ENCODE measurements around the gene PANK1.

Gene PANK1

DNA sequence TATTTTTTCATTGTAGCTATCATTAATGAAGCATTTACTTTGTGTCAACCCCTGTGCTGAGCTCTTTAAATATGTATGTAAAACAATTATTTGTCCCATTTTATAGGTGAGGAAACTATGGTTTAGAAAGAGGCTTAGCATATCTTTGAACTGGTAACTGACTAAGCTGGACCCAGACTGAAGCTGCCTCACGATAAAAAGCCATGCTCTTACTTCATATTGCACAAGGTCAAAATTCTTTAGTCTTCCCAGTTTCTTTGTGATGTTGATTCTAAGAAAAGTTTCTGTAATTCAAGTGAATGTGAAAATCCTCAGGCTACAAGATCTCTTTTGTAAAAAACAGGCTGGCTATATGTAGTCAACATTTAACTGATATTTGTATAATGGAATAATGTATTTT lies 63.0 kb downstream of the PANK1 start:
- Mint-ChIP-seq H3K4me3 (no peak overlapping the region), H3K36me3 (ENCODE audit: low read depth) (no peaks in the 10 kb centered on the region), H3K27me3 (no peaks in the 10 kb centered on the region), H3K4me1 (ENCODE audit: low read depth) (no peaks in the 10 kb centered on the region), H3K27ac (no peak overlapping the region), H3K9me3 (no peaks in the 10 kb centered on the region)

- H3K36me3 Mint-ChIP-seq (ENCODE audit: low read depth), result no peaks in the 10 kb centered on the region
- no peak overlapping the region for H3K27ac Mint-ChIP-seq
- H3K4me3 Mint-ChIP-seq, result no peak overlapping the region
- no peaks in the 10 kb centered on the region for H3K9me3 Mint-ChIP-seq
- H3K4me1 Mint-ChIP-seq (ENCODE audit: low read depth), result no peaks in the 10 kb centered on the region
- H3K27me3 Mint-ChIP-seq, result no peaks in the 10 kb centered on the region
Measured at GRCh38 chr10:89580243-89580642, 64.8 kb downstream of the PANK1 start.

DNA sequence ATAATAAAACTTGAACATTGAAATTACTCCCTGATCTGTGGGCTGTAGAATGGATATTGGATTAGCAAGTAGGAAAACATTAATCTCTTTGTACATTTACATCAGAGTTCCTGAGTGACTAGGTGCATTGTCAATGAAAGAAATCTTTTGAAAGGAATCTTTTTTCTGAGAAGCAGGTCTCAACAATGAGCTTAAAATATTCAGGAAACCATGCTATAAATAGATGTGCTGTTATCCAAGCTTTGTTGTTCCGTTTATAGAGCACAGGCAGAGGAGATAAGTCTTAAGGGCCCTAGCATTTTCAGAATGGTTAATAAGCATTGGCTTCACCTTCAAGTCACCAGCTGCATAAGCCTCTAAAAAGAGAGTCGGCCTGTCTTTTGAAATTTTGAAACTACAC lies 68.3 kb downstream of the PANK1 start:
- Mint-ChIP-seq H3K4me1 (ENCODE audit: low read depth) (no peaks in the 10 kb centered on the region), H3K27ac (no peak overlapping the region), H3K4me3 (no peak overlapping the region), H3K9me3 (no peaks in the 10 kb centered on the region), H3K27me3 (no peaks in the 10 kb centered on the region), H3K36me3 (ENCODE audit: low read depth) (no peaks in the 10 kb centered on the region)

DNA sequence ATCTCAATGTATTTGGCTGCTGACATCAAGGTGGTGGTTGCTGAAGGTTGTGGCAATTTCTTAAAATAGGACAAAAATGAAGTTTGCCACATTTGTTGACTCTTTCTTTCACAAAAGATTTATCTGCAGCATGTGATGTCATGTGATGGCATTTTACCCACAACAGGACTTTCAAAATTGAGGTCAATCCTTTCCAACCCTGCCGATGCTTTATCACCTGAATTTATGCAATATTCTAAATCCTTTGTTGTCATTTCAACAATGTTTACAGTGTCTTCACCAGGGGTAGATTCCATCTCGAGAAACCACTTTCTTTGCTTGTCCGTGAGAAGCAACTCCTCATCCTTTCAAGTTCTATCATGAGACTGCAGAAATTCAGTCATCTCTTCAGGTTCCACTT lies 69.0 kb downstream of the PANK1 start:
- Mint-ChIP-seq H3K36me3 (ENCODE audit: low read depth) (no peaks in the 10 kb centered on the region), H3K4me1 (ENCODE audit: low read depth) (no peaks in the 10 kb centered on the region), H3K27ac (no peak overlapping the region), H3K27me3 (no peaks in the 10 kb centered on the region), H3K4me3 (no peak overlapping the region), H3K9me3 (no peaks in the 10 kb centered on the region)

DNA sequence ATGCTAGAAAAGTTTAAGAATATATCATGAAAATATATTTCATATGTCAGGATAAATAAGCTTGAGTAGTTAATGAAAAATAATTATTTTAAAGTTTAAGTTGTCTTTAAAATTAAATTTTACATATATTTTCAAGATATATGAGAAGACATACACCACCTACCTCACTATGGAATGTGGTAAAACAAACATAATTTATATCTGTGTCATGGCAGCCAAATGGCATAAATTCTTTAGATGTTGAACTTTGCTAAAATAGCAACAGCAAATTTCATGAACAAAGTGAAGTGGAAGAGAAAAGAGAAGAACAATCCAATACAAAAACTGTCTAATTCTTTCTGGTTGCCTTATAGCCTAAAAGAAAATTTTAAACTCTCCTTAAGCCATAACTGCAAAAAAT lies 70.0 kb downstream of the PANK1 start:
- Mint-ChIP-seq H3K36me3 (ENCODE audit: low read depth) (no peaks in the 10 kb centered on the region), H3K27ac (no peak overlapping the region), H3K27me3 (no peaks in the 10 kb centered on the region), H3K4me1 (ENCODE audit: low read depth) (no peaks in the 10 kb centered on the region), H3K4me3 (no peak overlapping the region), H3K9me3 (no peaks in the 10 kb centered on the region)

DNA sequence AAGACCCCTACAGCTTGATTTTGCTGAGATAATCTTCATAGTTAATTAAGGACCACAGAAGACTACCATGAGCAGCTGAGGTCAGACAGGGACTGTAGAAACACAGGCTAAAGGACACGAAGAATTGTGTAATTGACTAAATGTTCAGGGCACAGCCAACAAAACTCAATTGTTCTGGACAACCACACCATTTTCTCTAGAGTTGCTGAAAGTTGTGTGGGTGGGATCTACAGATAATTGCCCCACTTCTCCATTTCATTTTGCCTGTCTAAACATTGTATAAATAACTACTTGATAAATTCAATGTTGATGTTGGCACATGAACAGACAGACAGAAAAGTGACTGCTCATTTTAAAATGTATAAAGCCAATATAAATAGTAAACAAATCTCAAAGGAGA lies 70.7 kb downstream of the PANK1 start:
- no peak overlapping the region for H3K4me3 Mint-ChIP-seq
- H3K36me3 Mint-ChIP-seq (ENCODE audit: low read depth), result no peaks in the 10 kb centered on the region
- no peak overlapping the region for H3K27ac Mint-ChIP-seq
- H3K27me3 Mint-ChIP-seq, result no peaks in the 10 kb centered on the region
- no peaks in the 10 kb centered on the region for H3K9me3 Mint-ChIP-seq
- H3K4me1 Mint-ChIP-seq (ENCODE audit: low read depth), result no peaks in the 10 kb centered on the region

- H3K9me3 Mint-ChIP-seq, result no peaks in the 10 kb centered on the region
- no peaks in the 10 kb centered on the region for H3K36me3 Mint-ChIP-seq (ENCODE audit: low read depth)
- no peak overlapping the region for H3K27ac Mint-ChIP-seq
- no peak overlapping the region for H3K4me3 Mint-ChIP-seq
- no peaks in the 10 kb centered on the region for H3K4me1 Mint-ChIP-seq (ENCODE audit: low read depth)
- H3K27me3 Mint-ChIP-seq, result peaks cover 12% of the 10 kb centered on the region
Measured at GRCh38 chr10:89567576-89568245, 77.3 kb downstream of the PANK1 start.

- Mint-ChIP-seq H3K36me3 (ENCODE audit: low read depth) (no peaks in the 10 kb centered on the region), H3K27ac (no peak overlapping the region), H3K4me3 (no peak overlapping the region), H3K27me3 (peaks cover 12% of the 10 kb centered on the region), H3K9me3 (no peaks in the 10 kb centered on the region), H3K4me1 (ENCODE audit: low read depth) (no peaks in the 10 kb centered on the region)
Measured at GRCh38 chr10:89566992-89567391, 78.0 kb downstream of the PANK1 start.

DNA sequence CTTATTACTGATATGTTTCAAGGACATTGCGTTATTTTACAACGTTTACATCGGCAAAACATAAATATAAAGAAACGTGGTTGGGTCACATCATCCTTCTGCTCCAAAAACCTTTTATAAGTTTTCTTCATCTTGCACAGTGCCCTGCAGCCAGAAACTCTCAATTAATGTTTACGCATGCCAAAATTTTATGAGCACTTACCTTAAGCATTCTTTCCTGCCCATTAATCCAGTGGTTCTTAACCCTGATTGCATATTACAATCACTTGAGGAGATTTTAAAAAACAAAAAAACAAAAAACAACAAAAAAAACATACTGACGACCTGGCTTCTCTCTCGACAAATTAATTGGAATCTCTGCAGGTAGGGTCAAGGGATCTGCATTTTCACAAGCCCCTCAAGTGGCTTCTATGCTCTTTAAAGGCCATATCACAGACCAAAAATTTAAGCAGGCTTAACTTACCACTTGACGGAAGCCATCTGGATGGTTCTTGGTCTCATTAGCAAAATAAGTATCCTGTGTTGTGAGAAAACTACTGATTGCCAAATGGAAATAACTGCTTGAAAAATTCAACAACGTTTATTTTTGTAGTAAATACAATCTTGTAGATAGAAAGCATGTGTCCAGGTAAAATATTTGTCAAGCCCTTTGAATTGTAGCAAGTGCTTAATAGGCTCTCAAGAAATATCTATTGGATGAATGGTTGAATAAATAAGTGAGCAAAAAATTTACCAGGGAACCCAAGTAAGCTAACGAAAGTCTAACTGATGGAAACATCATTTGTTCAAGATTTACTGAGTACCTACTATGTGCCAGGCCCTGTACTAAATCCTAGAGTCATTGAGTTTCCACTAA lies 78.7 kb downstream of the PANK1 start:
- peaks cover 12% of the 10 kb centered on the region for H3K27me3 Mint-ChIP-seq
- no peaks in the 10 kb centered on the region for H3K9me3 Mint-ChIP-seq
- no peak overlapping the region for H3K27ac Mint-ChIP-seq
- no peak overlapping the region for H3K4me3 Mint-ChIP-seq
- no peaks in the 10 kb centered on the region for H3K4me1 Mint-ChIP-seq (ENCODE audit: low read depth)
- H3K36me3 Mint-ChIP-seq (ENCODE audit: low read depth), result no peaks in the 10 kb centered on the region

DNA sequence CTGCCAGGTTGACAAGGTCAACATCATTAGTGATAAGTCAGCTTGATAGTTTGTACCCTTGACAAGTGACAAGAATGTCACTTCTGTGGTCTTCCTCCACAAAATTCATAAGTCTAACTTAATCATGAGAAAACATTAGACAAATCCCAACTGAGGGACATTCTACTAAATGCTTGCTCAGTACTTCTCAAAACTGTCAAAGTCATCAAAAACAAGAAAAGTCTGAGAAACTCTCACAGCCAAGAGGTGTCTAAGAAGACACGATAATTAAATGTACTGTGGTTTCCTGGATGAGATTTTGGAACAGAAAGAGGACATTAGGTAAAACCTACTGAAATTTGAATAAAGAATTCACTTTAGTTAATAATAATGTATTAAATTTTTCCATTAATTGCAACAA lies 79.9 kb downstream of the PANK1 start:
- peaks cover 12% of the 10 kb centered on the region for H3K27me3 Mint-ChIP-seq
- no peaks in the 10 kb centered on the region for H3K36me3 Mint-ChIP-seq (ENCODE audit: low read depth)
- no peaks in the 10 kb centered on the region for H3K4me1 Mint-ChIP-seq (ENCODE audit: low read depth)
- no peak overlapping the region for H3K27ac Mint-ChIP-seq
- H3K4me3 Mint-ChIP-seq, result no peak overlapping the region
- no peaks in the 10 kb centered on the region for H3K9me3 Mint-ChIP-seq

GRCh38 chr10:89563861-89564478 lies 81.1 kb downstream of the PANK1 start:
- Mint-ChIP-seq H3K4me3 (no peak overlapping the region), H3K36me3 (ENCODE audit: low read depth) (no peaks in the 10 kb centered on the region), H3K4me1 (ENCODE audit: low read depth) (no peaks in the 10 kb centered on the region), H3K27me3 (peaks cover 12% of the 10 kb centered on the region), H3K9me3 (no peaks in the 10 kb centered on the region), H3K27ac (no peak overlapping the region)

DNA sequence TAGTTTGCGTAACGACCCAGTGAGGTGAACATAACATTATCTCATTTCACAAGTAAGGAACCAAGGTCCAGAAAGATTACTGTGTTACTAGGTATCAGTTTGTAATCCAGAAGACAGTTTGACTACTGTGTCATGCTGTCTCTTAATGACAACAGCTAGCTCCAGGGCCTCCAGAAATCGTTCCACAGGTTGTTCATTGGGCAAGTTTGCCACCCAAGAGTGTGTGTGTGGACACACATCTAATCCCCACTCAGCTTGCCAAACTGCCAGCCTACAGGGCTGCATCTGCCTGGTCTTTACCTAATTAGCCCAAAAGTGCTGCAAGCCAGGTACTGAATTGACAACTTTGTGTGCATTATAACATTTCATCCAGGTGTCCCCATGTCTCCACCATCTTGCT lies 81.7 kb downstream of the PANK1 start:
- Mint-ChIP-seq H3K4me3 (no peak overlapping the region), H3K27ac (no peak overlapping the region), H3K4me1 (ENCODE audit: low read depth) (no peaks in the 10 kb centered on the region), H3K36me3 (ENCODE audit: low read depth) (no peaks in the 10 kb centered on the region), H3K27me3 (peaks cover 12% of the 10 kb centered on the region), H3K9me3 (no peaks in the 10 kb centered on the region)

DNA sequence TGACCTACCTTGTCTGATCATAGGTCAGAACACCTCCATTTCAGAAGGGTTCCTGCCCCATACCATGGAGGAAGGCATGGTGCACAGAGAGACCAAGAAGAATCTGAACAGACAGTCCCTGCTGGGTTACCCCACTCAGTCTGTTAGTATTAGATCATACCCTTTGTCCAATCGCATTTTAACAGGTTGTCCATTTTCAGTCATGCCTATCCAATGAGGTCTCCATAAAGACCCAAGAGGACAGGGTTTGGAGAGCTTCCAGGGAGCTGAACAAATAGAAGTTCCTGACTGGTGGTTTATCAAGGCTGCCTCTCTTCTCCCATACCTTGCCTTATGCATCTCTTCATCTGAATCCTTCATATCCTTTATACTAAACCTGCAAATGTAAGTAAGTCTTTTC lies 88.4 kb downstream of the PANK1 start:
- Mint-ChIP-seq H3K4me3 (no peak overlapping the region), H3K9me3 (no peaks in the 10 kb centered on the region), H3K27me3 (peaks cover 8% of the 10 kb centered on the region), H3K27ac (no peak overlapping the region), H3K36me3 (ENCODE audit: low read depth) (no peaks in the 10 kb centered on the region), H3K4me1 (ENCODE audit: low read depth) (no peaks in the 10 kb centered on the region)

- Mint-ChIP-seq H3K4me1 (ENCODE audit: low read depth) (no peaks in the 10 kb centered on the region), H3K9me3 (no peaks in the 10 kb centered on the region), H3K27me3 (peaks cover 10% of the 10 kb centered on the region), H3K36me3 (ENCODE audit: low read depth) (no peaks in the 10 kb centered on the region), H3K4me3 (no peak overlapping the region), H3K27ac (no peak overlapping the region)
Measured at GRCh38 chr10:89555688-89556445, 89.2 kb downstream of the PANK1 start.

- peaks cover 10% of the 10 kb centered on the region for H3K27me3 Mint-ChIP-seq
- no peaks in the 10 kb centered on the region for H3K36me3 Mint-ChIP-seq (ENCODE audit: low read depth)
- no peak overlapping the region for H3K4me3 Mint-ChIP-seq
- H3K27ac Mint-ChIP-seq, result no peak overlapping the region
- no peaks in the 10 kb centered on the region for H3K4me1 Mint-ChIP-seq (ENCODE audit: low read depth)
- H3K9me3 Mint-ChIP-seq, result no peaks in the 10 kb centered on the region
Measured at GRCh38 chr10:89554433-89554832, 90.6 kb downstream of the PANK1 start.

All from stimulated activated naive CD8-positive, alpha-beta T cell treated with anti-CD3 and anti-CD28 coated beads, Interleukin-15, Interleukin-2, amounts not matched to agents 100 ng/mL and 50 ng/mL, for 24 hours (primary cell).